Neural cell (in vitro differentiated cells): ENCODE measurements around the gene PLD2. TPM values are rescaled to one million over a fixed set of nuclear protein-coding genes. Genes with fewer than 3 reads are reported as not detected.
A peak's percentile ranks its signal among the peaks of the same experiment; 100 is the strongest.

Experiments
- H2AFZ ChIP-seq: fragments of 200-600, 300-800 bp; sonication (generic), shearing (Covaris generic); 2 replicates; pipeline ENCODE4 v1.6.0; 2014; ENCODE audit warnings: low read depth, mild to moderate bottlenecking, antibody characterized with exemption, low read length, moderate library complexity
- H3F3A ChIP-seq: fragments of 200-600 bp; shearing (Covaris generic); 2 replicates; pipeline ENCODE4 v1.6.1; 2016; ENCODE audit warnings: mild to moderate bottlenecking, moderate library complexity, mixed read lengths, antibody characterized with exemption, low read length; ENCODE audit not compliant: insufficient read depth, poor library complexity, severe bottlenecking
- H3K27ac ChIP-seq: fragments of 200-600, 300-800 bp; sonication (generic), shearing (Covaris generic); 2 replicates; pipeline ENCODE4 v1.5.1; 2014; ENCODE audit warnings: mild to moderate bottlenecking, low read length, moderate library complexity
- H3K27me3 ChIP-seq: fragments of 300-800, 200-600 bp; sonication (generic), shearing (Covaris generic); 2 replicates; pipeline ENCODE4 v1.6.0; 2014; ENCODE audit warnings: mild to moderate bottlenecking, low read depth, low read length, moderate library complexity; ENCODE audit not compliant: insufficient read depth
- H3K36me3 ChIP-seq: fragments of 300-800, 200-600 bp; sonication (generic), shearing (Covaris generic); 2 replicates; pipeline ENCODE4 v1.5.1; 2014; ENCODE audit warnings: mild to moderate bottlenecking, antibody characterized with exemption, low read length, moderate library complexity; ENCODE audit not compliant: insufficient read depth
- H3K4me2 ChIP-seq: fragments of 300-800, 200-600 bp; sonication (generic), shearing (Covaris generic); 2 replicates; pipeline ENCODE4 v1.6.0; 2014; ENCODE audit warnings: mild to moderate bottlenecking, low read length
- H3K4me3 ChIP-seq: fragments of 300-800, 200-600 bp; sonication (generic), shearing (Covaris generic); 2 replicates; pipeline ENCODE4 v1.5.1; 2014; ENCODE audit warnings: mild to moderate bottlenecking, low read length, moderate library complexity
- H3K79me2 ChIP-seq: fragments of 200-600 bp; shearing (Covaris generic); replicated peaks from 2 replicates; pipeline ENCODE4 v1.6.0; 2014; ENCODE audit warnings: mild to moderate bottlenecking, low read length, moderate library complexity; ENCODE audit not compliant: insufficient read depth
- H3K9ac ChIP-seq: fragments of 300-800, 200-600 bp; sonication (generic), shearing (Covaris generic); 2 replicates; pipeline ENCODE4 v1.6.1; 2016; ENCODE audit warnings: mild to moderate bottlenecking, low read length, mixed read lengths
- H3K9me2 ChIP-seq: fragments of 200-600 bp; shearing (Covaris generic); 2 replicates; pipeline ENCODE4 v1.6.1; 2016; ENCODE audit warnings: mild to moderate bottlenecking, low read length, mixed read lengths; ENCODE audit not compliant: insufficient read depth
- H3K9me3 ChIP-seq: fragments of 200-600, 300-800 bp; sonication (generic), shearing (Covaris generic); 2 replicates; pipeline ENCODE4 v1.6.1; 2016; ENCODE audit warnings: mild to moderate bottlenecking, mixed run types, low read length, moderate library complexity, mixed read lengths
- H4K20me1 ChIP-seq: fragments of 200-600 bp; shearing (Covaris generic); 2 replicates; pipeline ENCODE4 v1.6.1; 2016; ENCODE audit warnings: mild to moderate bottlenecking, mixed run types; ENCODE audit not compliant: insufficient read depth
- EP300 ChIP-seq: fragments of 450-650 bp; conservative IDR thresholded peaks from 2 replicates; pipeline ENCODE4 v1.6.1; 2014; ENCODE audit warnings: antibody characterized with exemption, mild to moderate bottlenecking, moderate library complexity; ENCODE audit not compliant: poor library complexity, severe bottlenecking
- EZH2 ChIP-seq: fragments of 200-600, 300-800 bp; shearing (Covaris generic), sonication (generic); IDR thresholded peaks from 2 replicates; pipeline ENCODE4 v1.6.1; 2014; ENCODE audit warnings: antibody characterized with exemption, low read length, borderline replicate concordance, mild to moderate bottlenecking; ENCODE audit not compliant: insufficient read depth, poor library complexity, severe bottlenecking
- MXI1 ChIP-seq: fragments of 450-650 bp; conservative IDR thresholded peaks from 2 replicates; pipeline ENCODE4 v1.6.1; 2014; ENCODE audit warnings: antibody characterized with exemption, mild to moderate bottlenecking; ENCODE audit not compliant: poor library complexity, severe bottlenecking
- POLR2AphosphoS5 ChIP-seq: IDR thresholded peaks from 2 replicates; pipeline ENCODE4 v1.6.1; 2012
- RAD21 ChIP-seq: fragments of 450-650 bp; conservative IDR thresholded peaks from 2 replicates; pipeline ENCODE4 v1.6.1; 2014; ENCODE audit warnings: antibody characterized with exemption, mild to moderate bottlenecking, moderate library complexity
- SMC3 ChIP-seq: fragments of 450-650 bp; conservative IDR thresholded peaks from 2 replicates; pipeline ENCODE4 v1.6.1; 2014; ENCODE audit warnings: antibody characterized with exemption, mild to moderate bottlenecking, moderate library complexity; ENCODE audit not compliant: poor library complexity
- TAF1 ChIP-seq: IDR thresholded peaks from 2 replicates; pipeline ENCODE4 v1.6.1; 2012; ENCODE audit warnings: low read depth
- polyA plus RNA-seq: library from polyadenylated mRNA; depleted of rRNA; stranded (reverse); fragments of >200 nt; gene quantifications from 2 replicates; pipeline ENCODE4 v1.2.3, GENCODE V29; 2014
- TF ChIP-seq, protein P1 (sequence below): fragments of 450-650 bp; IDR thresholded peaks from 2 replicates; pipeline ENCODE4 v1.5.1; 2014; ENCODE audit warnings: antibody characterized with exemption, mild to moderate bottlenecking, moderate library complexity; ENCODE audit not compliant: poor library complexity, severe bottlenecking
- TF ChIP-seq, protein P2 (sequence below): IDR thresholded peaks from 2 replicates; pipeline ENCODE4 v1.6.1; 2012; ENCODE audit warnings: borderline replicate concordance

The PLD2 gene
- polyA plus RNA-seq, 1 donor from 2014 or later: 2.0 TPM

DNA sequence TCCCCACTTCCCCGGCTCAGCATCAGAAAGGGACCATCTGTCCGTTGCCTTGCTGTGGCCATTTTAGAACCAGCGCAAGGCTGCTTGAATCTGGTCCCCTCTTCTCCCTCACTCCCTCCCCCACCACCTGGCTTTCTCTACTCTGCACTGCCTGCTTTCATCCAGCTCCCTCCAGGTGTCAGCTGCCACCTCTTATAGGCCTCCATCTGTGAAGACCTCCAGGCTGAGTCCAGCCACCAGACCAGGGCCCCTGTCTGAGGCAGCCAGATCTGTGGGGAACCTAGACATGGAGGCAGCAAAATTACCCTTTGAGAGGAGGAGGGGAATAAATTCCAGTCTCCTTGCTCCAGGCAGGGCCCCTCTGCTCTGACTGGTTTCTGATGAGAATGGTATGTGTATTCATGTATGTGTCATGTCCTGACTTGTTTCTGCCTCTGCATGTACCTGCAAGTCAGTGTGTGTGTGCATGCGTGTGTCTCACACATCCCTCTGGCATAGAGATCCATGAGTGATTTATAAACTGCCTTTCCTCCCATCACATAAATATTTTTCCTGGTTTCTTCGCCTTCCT is 47.2 kb downstream of the PLD2 start:
- Histone ChIP-seq H4K20me1 (no peaks in the 10 kb centered on the region), H3K27ac (peak overlapping the region; percentile 65), H3K36me3 (no peaks in the 10 kb centered on the region), H3K9me2 (no peaks in the 10 kb centered on the region), H3K27me3 (no peaks in the 10 kb centered on the region), H2AFZ (no peak overlapping the region), H3F3A (no peaks in the 10 kb centered on the region), H3K4me2 (no peak overlapping the region), H3K79me2 (no peaks in the 10 kb centered on the region), H3K9ac (peak overlapping the region; percentile 13), H3K9me3 (no peaks in the 10 kb centered on the region), H3K4me3 (no peak overlapping the region)
- TF ChIP-seq, protein P1, sequence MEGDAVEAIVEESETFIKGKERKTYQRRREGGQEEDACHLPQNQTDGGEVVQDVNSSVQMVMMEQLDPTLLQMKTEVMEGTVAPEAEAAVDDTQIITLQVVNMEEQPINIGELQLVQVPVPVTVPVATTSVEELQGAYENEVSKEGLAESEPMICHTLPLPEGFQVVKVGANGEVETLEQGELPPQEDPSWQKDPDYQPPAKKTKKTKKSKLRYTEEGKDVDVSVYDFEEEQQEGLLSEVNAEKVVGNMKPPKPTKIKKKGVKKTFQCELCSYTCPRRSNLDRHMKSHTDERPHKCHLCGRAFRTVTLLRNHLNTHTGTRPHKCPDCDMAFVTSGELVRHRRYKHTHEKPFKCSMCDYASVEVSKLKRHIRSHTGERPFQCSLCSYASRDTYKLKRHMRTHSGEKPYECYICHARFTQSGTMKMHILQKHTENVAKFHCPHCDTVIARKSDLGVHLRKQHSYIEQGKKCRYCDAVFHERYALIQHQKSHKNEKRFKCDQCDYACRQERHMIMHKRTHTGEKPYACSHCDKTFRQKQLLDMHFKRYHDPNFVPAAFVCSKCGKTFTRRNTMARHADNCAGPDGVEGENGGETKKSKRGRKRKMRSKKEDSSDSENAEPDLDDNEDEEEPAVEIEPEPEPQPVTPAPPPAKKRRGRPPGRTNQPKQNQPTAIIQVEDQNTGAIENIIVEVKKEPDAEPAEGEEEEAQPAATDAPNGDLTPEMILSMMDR: no peak
- TF ChIP-seq POLR2AphosphoS5: peak; percentile 23

DNA sequence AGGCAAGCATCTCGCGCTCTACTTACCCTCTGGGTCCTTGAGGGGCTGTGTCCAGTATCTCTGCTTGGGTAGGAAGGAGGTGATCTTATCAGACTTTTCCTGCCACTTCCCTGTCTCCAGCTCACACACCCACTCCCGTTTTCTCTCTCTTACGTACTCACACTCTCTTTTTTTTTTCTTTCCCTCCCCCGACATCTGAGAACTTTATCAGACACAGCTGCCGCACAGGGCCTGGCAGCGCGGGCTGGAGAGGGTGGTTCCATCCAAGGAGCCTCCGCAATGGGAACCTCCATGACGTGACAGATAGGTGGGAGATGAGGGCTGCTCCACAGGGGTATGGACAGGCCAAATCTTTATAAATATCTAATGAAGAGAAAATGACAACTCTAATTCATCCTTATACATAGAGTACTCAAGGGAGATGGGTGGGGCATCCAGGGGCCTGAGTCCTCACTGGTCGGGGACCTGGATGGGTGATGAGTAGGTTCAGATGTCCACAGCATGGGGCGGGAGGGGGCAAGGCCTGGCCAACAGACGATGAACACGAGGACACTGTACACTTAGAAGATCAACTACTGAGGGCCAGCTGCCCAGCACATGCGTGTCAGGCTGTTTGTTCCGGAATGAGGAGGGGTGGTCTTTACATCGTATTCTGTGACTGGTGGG is 49.5 kb downstream of the PLD2 start:
- Histone ChIP-seq H3K27me3 (no peaks in the 10 kb centered on the region), H3K9me2 (no peaks in the 10 kb centered on the region), H3K27ac (no peak overlapping the region), H3K4me3 (no peak overlapping the region), H2AFZ (no peak overlapping the region), H3K36me3 (no peaks in the 10 kb centered on the region), H3K9me3 (no peaks in the 10 kb centered on the region), H4K20me1 (no peaks in the 10 kb centered on the region), H3K4me2 (no peak overlapping the region), H3F3A (no peaks in the 10 kb centered on the region), H3K79me2 (no peaks in the 10 kb centered on the region), H3K9ac (no peak overlapping the region)
- TF ChIP-seq MXI1 (no peak), RAD21 (no peak), SMC3 (no peak), EZH2 (no peak), TAF1 (no peak), POLR2AphosphoS5 (no peak), EP300 (no peak)
- TF ChIP-seq, protein P2, sequence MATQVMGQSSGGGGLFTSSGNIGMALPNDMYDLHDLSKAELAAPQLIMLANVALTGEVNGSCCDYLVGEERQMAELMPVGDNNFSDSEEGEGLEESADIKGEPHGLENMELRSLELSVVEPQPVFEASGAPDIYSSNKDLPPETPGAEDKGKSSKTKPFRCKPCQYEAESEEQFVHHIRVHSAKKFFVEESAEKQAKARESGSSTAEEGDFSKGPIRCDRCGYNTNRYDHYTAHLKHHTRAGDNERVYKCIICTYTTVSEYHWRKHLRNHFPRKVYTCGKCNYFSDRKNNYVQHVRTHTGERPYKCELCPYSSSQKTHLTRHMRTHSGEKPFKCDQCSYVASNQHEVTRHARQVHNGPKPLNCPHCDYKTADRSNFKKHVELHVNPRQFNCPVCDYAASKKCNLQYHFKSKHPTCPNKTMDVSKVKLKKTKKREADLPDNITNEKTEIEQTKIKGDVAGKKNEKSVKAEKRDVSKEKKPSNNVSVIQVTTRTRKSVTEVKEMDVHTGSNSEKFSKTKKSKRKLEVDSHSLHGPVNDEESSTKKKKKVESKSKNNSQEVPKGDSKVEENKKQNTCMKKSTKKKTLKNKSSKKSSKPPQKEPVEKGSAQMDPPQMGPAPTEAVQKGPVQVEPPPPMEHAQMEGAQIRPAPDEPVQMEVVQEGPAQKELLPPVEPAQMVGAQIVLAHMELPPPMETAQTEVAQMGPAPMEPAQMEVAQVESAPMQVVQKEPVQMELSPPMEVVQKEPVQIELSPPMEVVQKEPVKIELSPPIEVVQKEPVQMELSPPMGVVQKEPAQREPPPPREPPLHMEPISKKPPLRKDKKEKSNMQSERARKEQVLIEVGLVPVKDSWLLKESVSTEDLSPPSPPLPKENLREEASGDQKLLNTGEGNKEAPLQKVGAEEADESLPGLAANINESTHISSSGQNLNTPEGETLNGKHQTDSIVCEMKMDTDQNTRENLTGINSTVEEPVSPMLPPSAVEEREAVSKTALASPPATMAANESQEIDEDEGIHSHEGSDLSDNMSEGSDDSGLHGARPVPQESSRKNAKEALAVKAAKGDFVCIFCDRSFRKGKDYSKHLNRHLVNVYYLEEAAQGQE: no peak
- TF ChIP-seq, protein P1: no peak
